GM04504 (cell line): ENCODE measurements around the gene DNAJC9.
A peak's percentile ranks its signal among the peaks of the same experiment; 100 is the strongest.
"Not testable (repeated sequence)": the region's sequence is repeated elsewhere in the genome, so short reads cannot be mapped to it uniquely, and the experiment has no call there.

Experiments
- DNase-seq: peaks from one replicate; pipeline ENCODE4 v3.0.0-alpha.2; 2012; ENCODE audit warnings: low read depth

DNAJC9 gene

DNA sequence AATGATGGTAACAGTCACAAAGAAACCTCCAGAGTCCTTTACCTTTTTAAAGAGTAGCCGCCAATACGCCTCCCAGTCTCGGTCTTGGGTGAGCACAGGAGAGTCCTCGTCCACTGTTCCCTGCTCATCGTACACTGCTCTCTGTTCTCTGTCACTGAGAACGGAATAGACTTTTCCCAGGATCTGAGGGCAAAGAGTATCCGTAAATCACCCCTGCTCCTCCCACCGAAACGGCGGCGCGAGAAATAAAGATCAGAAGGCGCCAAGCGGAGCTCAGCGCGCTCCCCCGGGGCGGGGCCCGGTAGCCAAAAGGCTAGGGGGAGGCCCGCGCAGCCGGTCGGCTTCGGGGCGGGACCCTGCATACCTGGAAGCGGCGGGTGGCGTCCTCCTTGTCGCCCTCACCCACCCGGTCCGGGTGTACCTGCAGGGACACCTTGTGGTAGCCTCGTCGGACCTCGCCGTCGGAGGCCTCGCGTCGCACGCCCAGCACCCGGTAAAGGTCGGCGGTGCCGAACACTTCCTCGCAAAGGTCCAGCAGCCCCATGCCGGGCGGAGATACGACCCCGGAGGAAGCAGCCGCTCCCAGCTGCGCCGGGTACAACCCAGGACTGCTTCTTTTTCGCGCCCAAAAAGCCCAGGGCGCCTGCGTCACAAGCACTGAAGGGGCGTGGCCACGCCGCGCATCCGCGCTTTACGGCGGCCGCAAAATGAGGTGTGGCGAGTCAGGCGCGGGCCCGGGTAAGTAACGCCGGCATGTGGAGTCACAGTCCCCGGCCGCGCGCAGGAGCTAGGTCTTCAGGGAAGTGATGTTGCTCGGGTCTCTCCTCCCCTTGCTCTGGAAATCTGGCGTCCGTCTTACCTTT, at the start of gene DNAJC9:
Gene DNAJC9 (minus strand): TSS at position 610 of the 863 bp plus-strand sequence. CDS start 66 bp downstream, at position 544.
- peak; percentile 78 for DNase-seq

DNA sequence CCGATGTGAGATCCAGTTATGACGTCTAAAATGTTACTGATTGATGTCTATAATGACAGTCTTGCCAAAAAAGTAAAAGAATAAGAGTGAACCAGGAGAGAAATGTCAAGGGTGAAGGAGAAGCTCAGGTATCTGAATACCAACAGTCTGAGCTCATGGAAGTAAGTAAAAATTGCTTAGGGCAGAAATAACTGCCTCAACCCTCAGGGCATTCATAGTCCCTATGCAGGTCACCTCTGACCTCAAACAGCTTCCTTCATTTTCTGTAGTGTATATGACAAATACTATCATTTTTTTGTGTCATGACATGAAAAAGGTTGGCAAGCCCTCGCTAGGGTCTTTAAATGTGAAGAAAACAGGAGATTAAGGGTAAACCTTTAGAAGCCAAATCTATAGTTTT, 46.4 kb upstream of the DNAJC9 start:
- no peak for DNase-seq

DNA sequence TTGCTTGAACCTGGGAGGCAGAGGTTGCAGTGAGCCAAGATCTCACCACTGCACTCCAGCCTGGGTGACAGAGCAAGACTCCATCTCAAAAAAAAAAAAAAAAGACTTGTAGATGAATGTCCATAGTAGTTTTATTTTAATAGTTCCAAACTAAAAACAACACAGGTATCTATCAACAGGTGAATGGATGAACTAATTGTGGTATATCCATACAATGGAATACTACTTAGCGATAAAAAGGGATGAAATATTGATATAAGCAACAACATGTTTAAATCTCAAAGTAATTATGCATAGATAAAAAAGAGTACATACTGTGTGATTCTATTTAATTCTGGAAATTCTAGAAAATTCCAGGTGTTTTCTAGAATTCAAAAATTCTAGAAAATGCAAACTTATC, 42.9 kb upstream of the DNAJC9 start:
- DNase-seq: no peak

DNA sequence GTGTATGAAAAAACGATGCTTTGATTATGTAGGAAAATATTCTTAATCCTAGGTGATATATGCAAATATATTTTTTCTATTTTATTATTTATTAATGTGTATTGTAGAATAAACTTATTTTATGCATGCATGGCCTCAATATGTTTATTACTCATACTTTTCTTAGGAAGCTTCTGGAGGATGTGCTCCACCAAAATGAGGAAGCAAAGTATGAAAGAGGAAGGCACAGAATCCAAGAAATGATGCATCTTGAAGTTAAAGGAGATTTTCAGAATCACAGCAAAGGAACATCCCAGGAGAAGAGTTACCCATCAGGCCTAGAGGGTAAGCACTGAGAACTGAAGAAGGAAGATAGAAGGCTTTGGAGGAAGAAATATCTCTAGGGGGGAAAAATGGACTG, 40.4 kb upstream of the DNAJC9 start:
- DNase-seq: no peak

GRCh38 chr10:73281097-73281496, 34.0 kb upstream of the DNAJC9 start:
- DNase-seq: no peak

GRCh38 chr10:73264423-73264822, 17.4 kb upstream of the DNAJC9 start:
- no peak for DNase-seq

DNA sequence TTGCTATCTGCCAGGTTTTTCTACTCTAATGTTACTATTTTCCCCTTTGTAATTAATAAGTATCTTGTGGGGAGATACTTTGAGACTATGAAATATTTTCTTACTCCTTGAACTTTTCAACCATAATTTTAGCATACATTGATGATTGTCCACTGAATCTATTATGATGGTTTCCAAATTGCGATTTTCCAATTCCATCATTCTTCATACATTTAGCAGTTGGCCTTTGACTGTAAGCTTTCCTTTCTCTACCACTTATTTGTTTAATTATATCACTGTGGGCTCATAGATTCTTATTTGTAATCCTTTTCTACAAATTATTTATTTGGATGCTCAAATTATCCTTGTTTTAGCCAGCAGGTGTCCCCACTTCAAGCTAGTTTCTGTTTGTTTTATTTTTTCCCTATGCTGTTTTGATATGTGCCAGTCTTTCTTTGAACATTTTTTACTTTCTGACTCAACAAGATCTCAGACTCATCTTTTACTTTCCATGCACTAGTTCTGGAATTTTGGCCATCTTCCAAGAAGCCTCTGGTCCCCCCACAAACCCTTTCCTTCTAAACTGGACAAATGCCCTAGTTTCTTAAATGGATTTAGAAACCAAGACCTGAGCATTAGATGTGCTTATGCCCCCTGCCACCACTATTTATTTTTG, 16.8 kb upstream of the DNAJC9 start:
- no peak for DNase-seq

DNA sequence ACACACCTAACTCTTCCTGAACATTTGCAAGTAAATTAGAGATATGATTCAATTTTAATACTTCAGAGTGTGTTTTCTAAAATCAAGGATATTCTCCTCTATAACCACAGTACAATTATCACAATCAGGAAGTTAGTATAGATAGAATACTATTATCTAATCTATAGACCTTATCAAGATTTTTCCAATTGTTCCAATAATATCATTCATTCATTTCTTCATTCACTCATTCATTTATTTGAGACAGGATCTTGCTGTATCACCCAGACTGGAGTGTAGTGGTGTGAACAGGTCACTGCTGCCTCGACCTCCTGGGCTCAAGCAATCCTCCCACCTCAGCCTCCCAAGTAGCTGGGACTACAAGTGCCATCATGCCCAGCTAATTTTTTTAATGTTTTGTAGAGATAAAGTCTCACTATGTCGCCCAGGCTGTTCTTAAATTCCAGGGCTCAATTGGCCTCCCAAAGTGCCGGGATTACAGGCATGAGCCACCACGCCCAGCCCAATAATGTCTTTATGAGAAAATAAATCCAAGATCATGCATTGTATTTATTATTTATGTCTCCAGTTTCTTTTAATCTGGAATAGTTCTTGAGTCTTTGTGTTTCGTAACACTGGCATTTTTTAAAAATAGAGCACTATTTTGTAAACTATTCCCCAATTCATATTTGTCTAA, 16.0 kb upstream of the DNAJC9 start:
- no peak for DNase-seq

- peak; percentile 60 for DNase-seq
Observed at GRCh38 chr10:73262105-73262730, 15.2 kb upstream of the DNAJC9 start.

DNA sequence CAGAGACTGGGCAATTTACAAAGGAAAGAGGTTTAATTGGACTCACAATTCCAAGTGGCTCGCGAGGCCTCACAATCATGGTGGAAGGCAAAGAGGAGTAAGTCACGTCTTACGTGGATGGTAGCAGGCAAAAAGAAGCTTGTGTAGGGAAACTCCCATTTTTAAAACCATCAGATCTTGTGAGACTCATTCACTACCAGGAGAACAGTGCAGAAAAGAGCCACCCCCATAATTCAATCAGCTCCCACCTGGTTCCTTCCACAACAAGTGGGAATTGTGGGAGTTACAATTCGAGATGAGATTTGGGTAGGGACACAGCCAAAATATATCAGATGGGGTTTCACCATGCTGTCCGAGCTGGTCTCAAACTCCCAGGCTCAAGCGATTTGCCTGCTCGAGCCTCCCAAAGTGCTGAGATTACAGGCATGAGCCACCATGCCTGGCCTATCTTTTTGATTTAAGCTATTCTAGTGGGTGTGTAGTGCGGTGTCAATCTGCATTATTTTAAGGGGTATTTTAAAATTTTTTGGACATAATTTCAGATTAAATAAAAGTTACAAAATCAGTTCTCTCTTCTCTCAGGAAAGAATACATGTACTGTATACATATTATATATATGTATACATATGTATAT, 14.4 kb upstream of the DNAJC9 start:
- DNase-seq: no peak

DNA sequence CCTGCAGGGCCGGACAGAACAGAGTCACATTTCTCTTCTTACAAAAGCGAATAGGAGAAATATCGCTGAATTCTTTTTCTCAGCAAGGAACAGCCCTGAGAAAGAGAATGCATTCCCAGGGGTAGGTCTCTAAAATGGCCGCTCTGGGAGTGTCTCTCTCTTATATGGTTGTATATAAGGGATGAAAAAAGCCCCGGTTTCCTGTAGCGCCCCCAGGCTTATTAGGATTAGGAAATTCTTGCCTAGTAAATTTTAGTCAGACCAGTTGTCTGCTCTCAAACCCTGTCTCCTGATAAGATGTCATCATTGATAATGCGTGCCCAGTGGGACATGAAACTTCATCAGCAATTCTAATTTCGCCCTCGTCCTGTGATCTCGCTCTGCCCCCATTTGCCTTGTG, 11.6 kb upstream of the DNAJC9 start:
- not testable (repeated sequence) for DNase-seq

DNA sequence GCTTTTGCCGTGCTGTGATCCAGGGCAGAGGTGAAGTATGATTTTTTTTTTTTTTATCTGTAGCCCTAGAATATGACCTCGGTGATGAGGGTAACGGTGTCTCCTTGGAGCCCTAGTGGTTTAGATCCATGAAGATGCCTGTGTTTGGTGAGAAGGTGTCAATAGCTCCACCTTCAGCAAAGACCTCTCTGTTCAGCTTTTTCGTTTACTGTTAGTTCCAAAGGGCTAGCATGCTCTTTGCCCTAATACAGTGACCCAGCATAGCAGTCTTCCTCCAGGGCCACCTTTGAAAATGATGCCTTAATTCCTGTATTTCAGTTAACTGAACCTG, 6.1 kb upstream of the DNAJC9 start:
- DNase-seq: no peak

DNA sequence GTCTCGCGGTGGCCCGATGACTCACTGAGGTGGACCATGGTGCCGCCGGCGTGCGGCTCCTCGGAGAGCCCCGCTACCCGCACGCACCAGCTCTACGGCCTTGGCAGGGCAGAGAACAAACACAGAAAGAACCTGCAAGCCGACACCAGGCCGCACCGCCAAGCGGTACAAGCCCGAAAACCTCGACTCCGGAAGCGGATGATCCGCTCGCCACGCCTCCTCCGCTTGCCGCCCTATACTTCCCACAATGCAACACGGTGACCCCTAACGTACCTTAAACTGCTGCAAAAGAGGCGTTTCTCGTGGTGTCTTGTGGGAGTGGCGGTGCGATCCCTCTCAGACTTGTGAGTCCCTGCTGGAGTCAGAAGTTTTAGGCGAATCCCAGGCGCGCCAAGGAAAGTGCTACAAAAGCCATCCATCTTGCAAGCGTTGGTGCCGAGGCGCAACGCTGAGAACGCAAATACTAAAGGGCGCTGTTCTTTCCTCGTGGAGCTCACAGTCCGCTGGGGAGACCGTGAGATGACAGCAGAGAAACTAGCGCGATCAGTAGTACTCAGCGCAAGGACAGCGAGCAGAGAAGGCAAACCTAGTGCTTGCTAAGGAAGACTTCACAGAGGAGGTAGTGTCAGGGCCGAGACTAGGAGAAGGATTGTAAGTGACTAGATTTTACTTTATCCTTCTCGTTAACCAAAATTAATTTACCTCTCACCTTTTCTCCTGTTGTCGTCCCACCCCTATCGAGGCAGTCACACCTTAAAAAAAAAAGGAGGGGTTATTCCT, 5.6 kb upstream of the DNAJC9 start, which contains the start of gene MRPS16:
Gene MRPS16 (minus strand): TSS at position 200 of the 780 bp plus-strand sequence. CDS start 162 bp downstream, at position 38.
- peak; percentile 93 for DNase-seq

- DNase-seq: no peak
Observed at GRCh38 chr10:73251683-73252444, 4.8 kb upstream of the DNAJC9 start.

GRCh38 chr10:73248259-73248724, 1.2 kb upstream of the DNAJC9 start:
- DNase-seq: no peak

GRCh38 chr10:73247509-73248258, 629 bp upstream of the DNAJC9 start:
- no peak for DNase-seq

DNA sequence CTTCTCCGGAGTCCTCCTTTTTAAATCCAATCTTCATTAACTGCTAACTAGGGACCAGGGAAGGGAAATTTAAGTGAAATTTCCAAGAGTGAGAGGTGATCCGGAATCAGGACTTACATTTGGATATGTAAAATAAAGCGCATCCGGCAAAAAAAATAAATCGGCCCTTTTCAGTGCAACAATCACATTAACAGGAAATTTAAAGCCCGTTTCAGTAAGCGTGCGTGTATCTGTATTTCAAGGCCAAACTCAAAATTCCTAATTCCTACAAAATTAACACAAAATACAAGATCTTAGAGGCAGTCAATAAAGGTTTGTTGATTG, 771 bp downstream of the DNAJC9 start:
- DNase-seq: no peak

DNA sequence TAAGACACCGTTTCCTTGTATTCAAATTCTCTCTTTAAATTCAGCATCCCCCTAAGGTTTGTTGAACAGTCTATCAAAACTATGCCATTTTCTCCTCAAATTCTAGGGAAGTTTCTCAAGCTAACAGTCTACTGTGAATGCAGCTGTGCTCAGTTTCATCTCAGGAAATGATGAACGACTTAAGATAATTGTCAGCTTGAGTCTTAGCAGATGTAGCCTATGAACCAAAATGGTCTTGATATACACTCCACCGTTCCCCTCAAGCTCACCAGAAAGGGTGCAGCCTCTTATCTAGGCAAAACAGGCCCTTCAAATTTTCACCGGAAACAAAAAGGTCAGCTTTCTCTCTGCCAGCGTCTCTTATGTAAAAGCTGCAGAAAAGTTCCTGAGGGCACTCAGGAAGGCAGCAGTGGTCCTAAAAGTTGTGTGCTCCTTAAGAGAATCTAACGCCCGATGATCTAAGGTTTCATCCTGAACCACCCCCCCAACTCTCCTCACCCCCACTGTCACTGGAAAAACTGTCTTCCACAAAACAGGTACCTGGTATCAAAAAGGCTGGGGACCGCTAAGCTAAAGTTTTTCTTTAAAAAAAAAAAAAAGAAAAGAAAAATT, 2.1 kb downstream of the DNAJC9 start:
- DNase-seq: no peak

DNA sequence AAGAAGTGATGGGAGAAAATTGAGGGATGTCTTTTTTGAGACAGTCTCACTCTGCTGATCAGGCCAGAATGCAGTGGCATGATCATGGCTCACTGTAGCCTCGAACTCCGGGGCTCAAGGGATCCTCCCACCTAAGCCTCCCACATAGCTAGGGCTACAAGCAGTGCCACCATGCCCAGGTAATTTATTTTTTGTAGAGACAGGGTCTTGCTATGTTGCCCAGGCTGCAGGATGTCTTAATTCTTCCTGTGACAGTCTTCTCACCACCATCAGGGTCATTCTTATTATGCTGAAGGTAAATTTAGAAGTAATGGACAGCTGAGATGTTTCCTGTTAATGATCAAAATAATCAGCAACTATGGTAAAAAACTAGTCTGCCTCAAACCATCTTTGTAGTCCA, 7.1 kb downstream of the DNAJC9 start:
- DNase-seq: no peak
